GM12874 (cell line): ENCODE data around the gene ZNF200.

ENCODE experiments used
- TF ChIP-seq, protein P1 (sequence below): IDR thresholded peaks from 2 replicates; pipeline ENCODE4 v1.5.1; 2011; ENCODE audit warnings: low read depth, mild to moderate bottlenecking, control low read depth, low read length, moderate library complexity; ENCODE audit not compliant: insufficient read depth

ZNF200 gene

DNA sequence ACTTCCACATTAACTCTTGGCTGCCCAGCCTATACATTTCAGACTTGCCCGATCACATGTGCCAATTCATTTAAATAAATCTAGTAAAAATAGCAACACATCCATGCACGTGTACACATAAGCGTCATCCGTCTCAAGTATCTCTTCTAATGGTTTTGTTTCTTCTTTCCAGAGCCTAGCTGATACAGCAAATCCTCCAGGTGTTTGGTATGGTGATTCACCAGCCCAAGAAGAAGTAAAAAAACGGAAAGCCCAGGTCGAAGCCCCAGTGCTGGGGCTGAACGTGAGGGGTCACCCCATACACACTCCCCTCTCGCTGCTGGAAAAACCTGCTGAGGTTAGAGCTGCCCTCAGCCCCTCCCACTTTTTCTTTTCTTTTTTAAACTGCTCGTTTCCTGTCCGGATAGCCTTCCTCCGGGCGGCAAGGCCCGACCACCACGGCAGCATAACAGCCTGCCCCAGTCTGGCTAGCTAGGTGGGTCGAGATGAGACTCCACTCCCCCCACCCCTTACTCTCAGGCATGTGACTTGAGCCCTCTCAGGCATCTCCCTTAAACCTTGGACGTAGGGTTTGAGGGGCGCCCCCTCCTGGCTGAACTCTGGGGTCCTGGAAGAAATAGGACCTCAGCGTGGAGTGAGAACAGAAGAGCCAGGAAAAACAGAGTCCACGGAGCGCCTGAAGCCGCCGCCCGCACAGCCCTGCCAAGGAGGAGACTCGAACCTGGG, 60.9 kb downstream of the ZNF200 start:
- TF ChIP-seq, protein P1, sequence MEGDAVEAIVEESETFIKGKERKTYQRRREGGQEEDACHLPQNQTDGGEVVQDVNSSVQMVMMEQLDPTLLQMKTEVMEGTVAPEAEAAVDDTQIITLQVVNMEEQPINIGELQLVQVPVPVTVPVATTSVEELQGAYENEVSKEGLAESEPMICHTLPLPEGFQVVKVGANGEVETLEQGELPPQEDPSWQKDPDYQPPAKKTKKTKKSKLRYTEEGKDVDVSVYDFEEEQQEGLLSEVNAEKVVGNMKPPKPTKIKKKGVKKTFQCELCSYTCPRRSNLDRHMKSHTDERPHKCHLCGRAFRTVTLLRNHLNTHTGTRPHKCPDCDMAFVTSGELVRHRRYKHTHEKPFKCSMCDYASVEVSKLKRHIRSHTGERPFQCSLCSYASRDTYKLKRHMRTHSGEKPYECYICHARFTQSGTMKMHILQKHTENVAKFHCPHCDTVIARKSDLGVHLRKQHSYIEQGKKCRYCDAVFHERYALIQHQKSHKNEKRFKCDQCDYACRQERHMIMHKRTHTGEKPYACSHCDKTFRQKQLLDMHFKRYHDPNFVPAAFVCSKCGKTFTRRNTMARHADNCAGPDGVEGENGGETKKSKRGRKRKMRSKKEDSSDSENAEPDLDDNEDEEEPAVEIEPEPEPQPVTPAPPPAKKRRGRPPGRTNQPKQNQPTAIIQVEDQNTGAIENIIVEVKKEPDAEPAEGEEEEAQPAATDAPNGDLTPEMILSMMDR: peak; percentile 62
